Body of pancreas (tissue), 4 donors: Measurements from ENCODE around the gene HNRNPA1L2.

Experiments
- CTCF ChIP-seq, 7 experiments: fragments of 450-650 bp in 4 of 7; fragments of 200-600 bp in 3 of 7; sonication (generic) in 3 of 7; IDR thresholded peaks; one replicate each; pipeline ENCODE4 v1.5.1; 2016 to 2019; ENCODE audit warnings: antibody characterized with exemption in 7 of 7
- POLR2A ChIP-seq, 3 donors: fragments of 450-650 bp; IDR thresholded peaks; one replicate each; pipeline ENCODE4 v1.6.1; 2016; ENCODE audit warnings: antibody characterized with exemption in 3 of 3, mild to moderate bottlenecking in 2 of 3

DNA sequence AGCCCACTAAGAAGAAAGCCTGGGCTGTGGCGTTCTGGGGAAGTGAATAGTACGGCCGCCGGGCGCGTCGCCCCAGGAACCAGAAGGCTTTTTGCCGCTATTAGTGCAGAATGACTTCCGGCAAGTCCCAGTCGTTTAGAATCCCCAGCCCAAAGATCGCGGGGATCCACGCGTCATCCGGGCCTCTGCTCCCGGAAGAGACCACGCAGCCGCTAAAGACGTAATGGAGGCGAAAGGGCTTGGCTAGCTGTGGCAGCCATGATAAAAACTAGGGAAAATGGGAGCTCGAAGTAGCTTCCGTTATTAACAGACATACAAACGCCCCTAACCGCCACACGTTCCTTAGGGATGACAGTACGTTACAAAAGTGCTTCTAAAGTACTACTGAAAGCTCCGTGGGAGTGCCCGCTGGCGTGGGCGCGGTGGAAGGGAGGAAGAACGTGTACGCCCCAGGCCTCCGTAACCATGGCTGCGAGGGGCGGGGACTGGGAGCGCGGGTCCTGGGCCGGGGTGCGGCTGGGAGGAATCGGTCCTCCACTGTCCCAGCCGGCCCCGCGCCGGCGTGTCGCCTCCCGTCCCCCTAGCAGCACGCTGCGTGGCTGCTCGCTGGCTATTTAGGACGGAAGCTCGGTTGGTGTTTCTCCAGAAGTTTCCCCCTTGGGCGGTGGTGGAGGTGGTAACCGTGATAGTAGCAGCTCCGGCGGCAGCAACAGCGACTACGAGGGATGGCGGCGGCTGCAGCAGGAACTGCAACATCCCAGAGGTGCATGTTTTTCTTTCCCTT, 10.2 kb downstream of the HNRNPA1L2 start, which contains the start of gene SUGT1:
- TF ChIP-seq CTCF (IDR thresholded peaks at IDR 0.05) (peak; percentile 20 to 88 (median 68)), POLR2A (IDR thresholded peaks at IDR 0.05) (peak; percentile 74 to 86 (median 84))
